Esophagus squamous epithelium (tissue), 5 donors: ENCODE data around the gene RYR3. TPM values are rescaled to one million over a fixed set of nuclear protein-coding genes. Genes with fewer than 3 reads are reported as not detected.

Source experiments
- DNase-seq: peaks from one replicate; lab custom pipeline; 2025; lab: John Stamatoyannopoulos, UW
- H3K27ac ChIP-seq, 4 donors: fragments of 200-600 bp; sonication (generic); one replicate each; pipeline ENCODE4 v1.5.1; 2016 to 2019; ENCODE audit warnings: mild to moderate bottlenecking in 1 of 4
- H3K27me3 ChIP-seq, 4 donors: fragments of 200-600 bp; sonication (generic); 1 replicate in 3 of 4; 2 replicates in 1 of 4; pipeline versions ENCODE4 v1.5.1 to v1.6.0; 2017 to 2021; ENCODE audit warnings: antibody characterized with exemption in 1 of 4
- H3K36me3 ChIP-seq, 3 donors: fragments of 200-600 bp; sonication (generic); one replicate each; pipeline ENCODE4 v1.5.1; 2016 to 2019
- H3K4me1 ChIP-seq, 3 donors: fragments of 200-600 bp; sonication (generic); one replicate each; pipeline ENCODE4 v1.5.1; 2017 to 2019
- H3K4me3 ChIP-seq, 4 donors: fragments of 200-600 bp; sonication (generic); 1 replicate in 3 of 4; 2 replicates in 1 of 4; pipeline ENCODE4 v1.5.1; 2016 to 2019; ENCODE audit warnings: mild to moderate bottlenecking in 2 of 4, moderate library complexity in 1 of 4
- H3K9me3 ChIP-seq, 3 donors: fragments of 200-600 bp; sonication (generic); one replicate each; pipeline ENCODE4 v1.5.1; 2016 to 2019
- CTCF ChIP-seq, 6 experiments: fragments of 450-650 bp in 4 of 6; fragments of 200-600 bp in 2 of 6; sonication (generic) in 2 of 6; IDR thresholded peaks; one replicate each; pipeline ENCODE4 v1.5.1; 2016 to 2019; ENCODE audit warnings: antibody characterized with exemption in 6 of 6, mild to moderate bottlenecking in 4 of 6, moderate library complexity in 4 of 6
- POLR2A ChIP-seq, 4 donors: fragments of 450-650 bp; IDR thresholded peaks; one replicate each; pipeline ENCODE4 v1.6.1; 2017; ENCODE audit warnings: antibody characterized with exemption in 4 of 4, mild to moderate bottlenecking in 4 of 4, moderate library complexity in 3 of 4
- WGBS, 2 donors: methylation state at CpG; one replicate each; pipeline ENCODE4 v1.1.5; 2018; 5-methylcytosine and 5-hydroxymethylcytosine counted together
- intact Hi-C: fragments of 100-400 bp; cut with DNase I; formaldehyde crosslinking; loops from one replicate; pipeline ENCODE4 v1.15.0; 2022
- total RNA-seq, 4 donors: library from RNA; depleted of rRNA; stranded (reverse); fragments of >200 nt; gene quantifications; one replicate each; pipeline ENCODE4 v1.1.0, GENCODE V29; 2016
- donor health status: DM: yes; HTN: yes; CAD: no.

Gene RYR3
- total RNA-seq, 4 donors from 2014 or later = 0.15 to 4.2 (median 0.43) TPM

- Histone ChIP-seq H3K4me3 (peak overlapping the region in 2 of 4 donors; percentile 48 to 62), H3K4me1 (peaks cover 0 to 15% (median 0%) of the 10 kb centered on the region in 3 donors), H3K36me3 (no peaks in the 10 kb centered on the region), H3K27ac (no peak overlapping the region), H3K9me3 (no peaks in the 10 kb centered on the region), H3K27me3 (peaks cover 0 to 54% (median 2%) of the 10 kb centered on the region in 4 donors)
- TF ChIP-seq CTCF (IDR thresholded peaks at IDR 0.05) (peak in 3 of 6 experiments; percentile 15 to 37 (median 19)), POLR2A (IDR thresholded peaks at IDR 0.05) (no peak)
- DNase-seq = no peak
- intact Hi-C loops = no loop called here
- 51 to 66% methylated on average over 5 of the region's 7 CpGs for WGBS, 2 donors
Measured at GRCh38 chr15:33309602-33310276, 1.0 kb upstream of the RYR3 start.

GRCh38 chr15:33311312-33311971 lies 675 bp downstream of the RYR3 start:
- WGBS, 2 donors = 7 to 10% methylated on average over 6 to 11 of the region's 38 CpGs
- H3K36me3 ChIP-seq = no peaks in the 10 kb centered on the region
- H3K4me3 ChIP-seq = peak overlapping the region; percentile 14 to 62 (median 46)
- TF ChIP-seq CTCF (IDR thresholded peaks at IDR 0.05) (no peak), POLR2A (IDR thresholded peaks at IDR 0.05) (no peak)
- no peak for DNase-seq
- intact Hi-C loops = no loop called here
- peak overlapping the region in 2 of 4 donors; percentile 57 to 63 for H3K27ac ChIP-seq
- H3K9me3 ChIP-seq = no peaks in the 10 kb centered on the region
- H3K27me3 ChIP-seq = peaks cover 0 to 58% (median 2%) of the 10 kb centered on the region in 4 donors
- peaks cover 0 to 15% (median 0%) of the 10 kb centered on the region in 3 donors for H3K4me1 ChIP-seq

DNA sequence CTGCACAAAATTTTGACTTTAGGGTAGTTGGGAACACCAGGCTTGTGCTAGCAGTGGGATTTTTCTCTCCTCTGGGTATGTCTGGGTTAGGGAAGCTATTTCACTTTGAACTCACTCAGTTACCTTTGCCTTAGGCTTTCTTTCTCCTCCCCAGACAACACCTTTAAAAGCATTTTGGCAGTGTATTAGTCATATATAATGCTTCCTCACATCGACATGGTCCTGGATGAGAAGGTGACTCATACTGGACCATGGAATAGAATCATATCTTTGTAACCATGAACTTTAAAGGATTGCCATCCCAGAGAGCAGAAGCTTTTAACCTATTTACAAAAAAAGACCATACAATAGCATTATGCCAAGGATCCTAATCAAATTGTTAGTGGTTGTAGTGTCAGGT lies 2.7 kb downstream of the RYR3 start:
- DNase-seq = no peak
- intact Hi-C loops = no loop called here

GRCh38 chr15:33314069-33314468 lies 3.3 kb downstream of the RYR3 start:
- H3K27ac ChIP-seq = no peak overlapping the region
- no peak overlapping the region for H3K4me3 ChIP-seq
- H3K9me3 ChIP-seq = no peaks in the 10 kb centered on the region
- no peak for DNase-seq
- intact Hi-C loops = no loop called here
- TF ChIP-seq CTCF (IDR thresholded peaks at IDR 0.05) (no peak), POLR2A (IDR thresholded peaks at IDR 0.05) (no peak)
- peaks cover 0 to 15% (median 0%) of the 10 kb centered on the region in 3 donors for H3K4me1 ChIP-seq
- WGBS, 2 donors = 81 to 88% methylated on average over 5 of the region's 5 CpGs
- no peaks in the 10 kb centered on the region for H3K36me3 ChIP-seq
- peaks cover 0 to 60% (median 2%) of the 10 kb centered on the region in 4 donors for H3K27me3 ChIP-seq

More for the DNA sequence above, 2.7 kb downstream of the RYR3 start:
- Histone ChIP-seq H3K27ac (no peak overlapping the region), H3K27me3 (peaks cover 0 to 62% (median 2%) of the 10 kb centered on the region in 4 donors), H3K9me3 (no peaks in the 10 kb centered on the region), H3K4me1 (peaks cover 0 to 15% (median 0%) of the 10 kb centered on the region in 3 donors), H3K36me3 (no peaks in the 10 kb centered on the region), H3K4me3 (no peak overlapping the region)
- TF ChIP-seq POLR2A (IDR thresholded peaks at IDR 0.05) = no peak
- TF ChIP-seq CTCF (IDR thresholded peaks at IDR 0.05) = no peak
- 19 to 31% methylated on average over 1 of the region's 1 CpG for WGBS, 2 donors

GRCh38 chr15:33315044-33315443 lies 4.3 kb downstream of the RYR3 start:
- Histone ChIP-seq H3K9me3 (no peaks in the 10 kb centered on the region), H3K4me1 (peaks cover 0 to 15% (median 0%) of the 10 kb centered on the region in 3 donors), H3K27ac (no peak overlapping the region), H3K27me3 (peaks cover 0 to 50% (median 2%) of the 10 kb centered on the region in 4 donors), H3K36me3 (no peaks in the 10 kb centered on the region), H3K4me3 (no peak overlapping the region)
- intact Hi-C loops = no loop called here
- DNase-seq = no peak
- WGBS, 2 donors = 82 to 92% methylated on average over 6 to 7 of the region's 7 CpGs
- no peak for TF ChIP-seq CTCF (IDR thresholded peaks at IDR 0.05)
- no peak for TF ChIP-seq POLR2A (IDR thresholded peaks at IDR 0.05)
